ENCODE data around the gene DSG1.
"Not testable (repeated sequence)": the region's sequence is repeated elsewhere in the genome, so short reads cannot be mapped to it uniquely, and the experiment has no call there.

DSG1 gene

GRCh38 chr18:31343454-31343853 lies 25.5 kb downstream of the DSG1 start:
- Histone ChIP-seq H3K4me1 (ENCODE audit: control insufficient read depth, insufficient read depth, low read length) (no peaks in the 10 kb centered on the region), H3K27ac (ENCODE audit: low read depth, low read length) (no peak overlapping the region), H3K4me3 (ENCODE audit: low read depth, low read length) (no peak overlapping the region), H3K36me3 (ENCODE audit: control insufficient read depth, insufficient read depth, low read length) (no peaks in the 10 kb centered on the region), H3K9ac (ENCODE audit: low read depth, low read length) (no peak overlapping the region), H3K27me3 (ENCODE audit: control insufficient read depth, insufficient read depth, low read length) (no peaks in the 10 kb centered on the region), H3K9me3 (ENCODE audit: control insufficient read depth, insufficient read depth, low read length) (no peaks in the 10 kb centered on the region)

- H3K9ac ChIP-seq (ENCODE audit: low read depth, low read length); H3K27me3 ChIP-seq (ENCODE audit: control insufficient read depth, insufficient read depth, low read length); H3K4me1 ChIP-seq (ENCODE audit: control insufficient read depth, insufficient read depth, low read length); H3K27ac ChIP-seq (ENCODE audit: low read depth, low read length); H3K9me3 ChIP-seq (ENCODE audit: control insufficient read depth, insufficient read depth, low read length); H3K4me3 ChIP-seq (ENCODE audit: low read depth, low read length); H3K36me3 ChIP-seq (ENCODE audit: control insufficient read depth, insufficient read depth, low read length): not testable (repeated sequence)
Observed at GRCh38 chr18:31353336-31353735, 35.4 kb downstream of the DSG1 start.

- H3K4me1 ChIP-seq (ENCODE audit: control insufficient read depth, insufficient read depth, low read length): no peaks in the 10 kb centered on the region
- H3K27ac ChIP-seq (ENCODE audit: low read depth, low read length): no peak overlapping the region
- H3K4me3 ChIP-seq (ENCODE audit: low read depth, low read length): no peak overlapping the region
- H3K9me3 ChIP-seq (ENCODE audit: control insufficient read depth, insufficient read depth, low read length): peaks cover 9% of the 10 kb centered on the region; the same call in 1 of the 2 replicates
- no peak overlapping the region for H3K9ac ChIP-seq (ENCODE audit: low read depth, low read length)
- H3K36me3 ChIP-seq (ENCODE audit: control insufficient read depth, insufficient read depth, low read length): no peaks in the 10 kb centered on the region
- no peaks in the 10 kb centered on the region for H3K27me3 ChIP-seq (ENCODE audit: control insufficient read depth, insufficient read depth, low read length)
Observed at GRCh38 chr18:31354990-31355389, 37.0 kb downstream of the DSG1 start.

GRCh38 chr18:31356025-31356424 lies 38.1 kb downstream of the DSG1 start:
- no peaks in the 10 kb centered on the region for H3K36me3 ChIP-seq (ENCODE audit: control insufficient read depth, insufficient read depth, low read length)
- peaks cover 9% of the 10 kb centered on the region for H3K9me3 ChIP-seq (ENCODE audit: control insufficient read depth, insufficient read depth, low read length)
- H3K4me3 ChIP-seq (ENCODE audit: low read depth, low read length): no peak overlapping the region
- H3K27ac ChIP-seq (ENCODE audit: low read depth, low read length): no peak overlapping the region
- H3K27me3 ChIP-seq (ENCODE audit: control insufficient read depth, insufficient read depth, low read length): no peaks in the 10 kb centered on the region
- no peaks in the 10 kb centered on the region for H3K4me1 ChIP-seq (ENCODE audit: control insufficient read depth, insufficient read depth, low read length)
- no peak overlapping the region for H3K9ac ChIP-seq (ENCODE audit: low read depth, low read length)

GRCh38 chr18:31364190-31364589 lies 46.2 kb downstream of the DSG1 start:
- Histone ChIP-seq H3K9ac (ENCODE audit: low read depth, low read length) (no peak overlapping the region), H3K27me3 (ENCODE audit: control insufficient read depth, insufficient read depth, low read length) (no peaks in the 10 kb centered on the region), H3K4me3 (ENCODE audit: low read depth, low read length) (no peak overlapping the region), H3K36me3 (ENCODE audit: control insufficient read depth, insufficient read depth, low read length) (no peaks in the 10 kb centered on the region), H3K9me3 (ENCODE audit: control insufficient read depth, insufficient read depth, low read length) (no peaks in the 10 kb centered on the region; the same call in 1 of the 2 replicates), H3K27ac (ENCODE audit: low read depth, low read length) (no peak overlapping the region), H3K4me1 (ENCODE audit: control insufficient read depth, insufficient read depth, low read length) (no peaks in the 10 kb centered on the region)

GRCh38 chr18:31369478-31369877 lies 51.5 kb downstream of the DSG1 start:
- H3K4me3 ChIP-seq (ENCODE audit: low read depth, low read length): no peak overlapping the region
- H3K4me1 ChIP-seq (ENCODE audit: control insufficient read depth, insufficient read depth, low read length): no peaks in the 10 kb centered on the region
- no peaks in the 10 kb centered on the region for H3K9me3 ChIP-seq (ENCODE audit: control insufficient read depth, insufficient read depth, low read length)
- no peak overlapping the region for H3K9ac ChIP-seq (ENCODE audit: low read depth, low read length)
- H3K27me3 ChIP-seq (ENCODE audit: control insufficient read depth, insufficient read depth, low read length): no peaks in the 10 kb centered on the region
- H3K36me3 ChIP-seq (ENCODE audit: control insufficient read depth, insufficient read depth, low read length): no peaks in the 10 kb centered on the region
- H3K27ac ChIP-seq (ENCODE audit: low read depth, low read length): no peak overlapping the region

GRCh38 chr18:31371989-31372388 lies 54.0 kb downstream of the DSG1 start:
- no peak overlapping the region for H3K4me3 ChIP-seq (ENCODE audit: low read depth, low read length)

GRCh38 chr18:31373641-31374040 lies 55.7 kb downstream of the DSG1 start:
- Histone ChIP-seq H3K4me1 (ENCODE audit: control insufficient read depth, insufficient read depth, low read length) (no peaks in the 10 kb centered on the region), H3K36me3 (ENCODE audit: control insufficient read depth, insufficient read depth, low read length) (no peaks in the 10 kb centered on the region), H3K9me3 (ENCODE audit: control insufficient read depth, insufficient read depth, low read length) (no peaks in the 10 kb centered on the region), H3K4me3 (ENCODE audit: low read depth, low read length) (no peak overlapping the region), H3K9ac (ENCODE audit: low read depth, low read length) (no peak overlapping the region), H3K27me3 (ENCODE audit: control insufficient read depth, insufficient read depth, low read length) (no peaks in the 10 kb centered on the region), H3K27ac (ENCODE audit: low read depth, low read length) (no peak overlapping the region)

More at GRCh38 chr18:31371989-31372388, 54.0 kb downstream of the DSG1 start:
- H3K36me3 ChIP-seq (ENCODE audit: control insufficient read depth, insufficient read depth, low read length): no peaks in the 10 kb centered on the region
- H3K9ac ChIP-seq (ENCODE audit: low read depth, low read length): no peak overlapping the region
- no peak overlapping the region for H3K27ac ChIP-seq (ENCODE audit: low read depth, low read length)
- no peaks in the 10 kb centered on the region for H3K4me1 ChIP-seq (ENCODE audit: control insufficient read depth, insufficient read depth, low read length)
- no peaks in the 10 kb centered on the region for H3K27me3 ChIP-seq (ENCODE audit: control insufficient read depth, insufficient read depth, low read length)
- H3K9me3 ChIP-seq (ENCODE audit: control insufficient read depth, insufficient read depth, low read length): no peaks in the 10 kb centered on the region

- H3K36me3 ChIP-seq (ENCODE audit: control insufficient read depth, insufficient read depth, low read length): no peaks in the 10 kb centered on the region
- H3K27me3 ChIP-seq (ENCODE audit: control insufficient read depth, insufficient read depth, low read length): no peaks in the 10 kb centered on the region
- H3K27ac ChIP-seq (ENCODE audit: low read depth, low read length): no peak within 1 kb of the TSS
- H3K4me1 ChIP-seq (ENCODE audit: control insufficient read depth, insufficient read depth, low read length): no peaks in the 10 kb centered on the region
- H3K9ac ChIP-seq (ENCODE audit: low read depth, low read length): no peak within 1 kb of the TSS
- H3K9me3 ChIP-seq (ENCODE audit: control insufficient read depth, insufficient read depth, low read length): no peaks in the 10 kb centered on the region
- H3K4me3 ChIP-seq (ENCODE audit: low read depth, low read length): no peak within 1 kb of the TSS
Observed at GRCh38 chr18:31376477-31376876, 58.5 kb downstream of the DSG1 start, which contains the start of gene DSG4. DSG4 (plus strand) TSS chr18:31376777; CDS start chr18:31376912, 135 bp downstream.

- Histone ChIP-seq H3K9me3 (ENCODE audit: control insufficient read depth, insufficient read depth, low read length) (no peaks in the 10 kb centered on the region), H3K36me3 (ENCODE audit: control insufficient read depth, insufficient read depth, low read length) (no peaks in the 10 kb centered on the region), H3K9ac (ENCODE audit: low read depth, low read length) (no peak overlapping the region), H3K27ac (ENCODE audit: low read depth, low read length) (no peak overlapping the region), H3K27me3 (ENCODE audit: control insufficient read depth, insufficient read depth, low read length) (no peaks in the 10 kb centered on the region), H3K4me3 (ENCODE audit: low read depth, low read length) (no peak overlapping the region), H3K4me1 (ENCODE audit: control insufficient read depth, insufficient read depth, low read length) (no peaks in the 10 kb centered on the region)
Observed at GRCh38 chr18:31380912-31381311, 63.0 kb downstream of the DSG1 start.

- Histone ChIP-seq H3K36me3 (ENCODE audit: control insufficient read depth, insufficient read depth, low read length) (no peaks in the 10 kb centered on the region), H3K4me1 (ENCODE audit: control insufficient read depth, insufficient read depth, low read length) (no peaks in the 10 kb centered on the region), H3K9me3 (ENCODE audit: control insufficient read depth, insufficient read depth, low read length) (no peaks in the 10 kb centered on the region), H3K4me3 (ENCODE audit: low read depth, low read length) (no peak overlapping the region), H3K9ac (ENCODE audit: low read depth, low read length) (no peak overlapping the region), H3K27ac (ENCODE audit: low read depth, low read length) (no peak overlapping the region), H3K27me3 (ENCODE audit: control insufficient read depth, insufficient read depth, low read length) (no peaks in the 10 kb centered on the region)
Observed at GRCh38 chr18:31382107-31382506, 64.1 kb downstream of the DSG1 start.

GRCh38 chr18:31386741-31387140 lies 68.8 kb downstream of the DSG1 start:
- Histone ChIP-seq H3K27me3 (ENCODE audit: control insufficient read depth, insufficient read depth, low read length) (no peaks in the 10 kb centered on the region), H3K9ac (ENCODE audit: low read depth, low read length) (no peak overlapping the region), H3K4me1 (ENCODE audit: control insufficient read depth, insufficient read depth, low read length) (peaks cover 3% of the 10 kb centered on the region; the same call in 1 of the 2 replicates), H3K9me3 (ENCODE audit: control insufficient read depth, insufficient read depth, low read length) (no peaks in the 10 kb centered on the region), H3K27ac (ENCODE audit: low read depth, low read length) (no peak overlapping the region), H3K36me3 (ENCODE audit: control insufficient read depth, insufficient read depth, low read length) (no peaks in the 10 kb centered on the region), H3K4me3 (ENCODE audit: low read depth, low read length) (no peak overlapping the region)

Data from HUES48 (cell line).